SK-N-SH (cell line): ENCODE results near the gene BICC1.

Source experiments
- FOSL2 ChIP-seq: IDR thresholded peaks from 2 replicates; pipeline ENCODE4 v1.4.0; 2012; ENCODE audit warnings: low read depth, mild to moderate bottlenecking, moderate library complexity, borderline replicate concordance
- SMC3 ChIP-seq: IDR thresholded peaks from 2 replicates; pipeline ENCODE4 v1.6.1; 2012; ENCODE audit warnings: low read depth, low read length, improper control_type of control experiment

GRCh38 chr10:58802047-58802446 lies 289.4 kb downstream of the BICC1 start:
- no peak for TF ChIP-seq SMC3
- TF ChIP-seq FOSL2 = no peak
